Upper lobe of left lung (tissue), 6 donors: ENCODE results near the gene MAP2K6. TPM values are rescaled to one million over a fixed set of nuclear protein-coding genes. Genes with fewer than 3 reads are reported as not detected.

ENCODE experiments used
- ATAC-seq, 2 donors: fragments of 200-7000 bp; cut with Tn5 transposase; one replicate each; pipeline ENCODE4 v1.9.1; 2022; ENCODE audit warnings: mild to moderate bottlenecking in 2 of 2, moderate library complexity in 2 of 2; ENCODE audit not compliant: low FRiP score in 2 of 2
- DNase-seq, 2 donors: peaks; one replicate each; pipeline ENCODE4 v3.0.0-alpha.2; 2019 to 2020
- H3K27ac ChIP-seq, 4 donors: fragments of 200-600 bp; sonication (generic); one replicate each; pipeline ENCODE4 v1.5.1; 2016 to 2019
- H3K27me3 ChIP-seq, 4 donors: fragments of 200-600 bp; sonication (generic); one replicate each; pipeline ENCODE4 v1.5.1; 2017 to 2019
- H3K36me3 ChIP-seq, 4 donors: fragments of 200-600 bp; sonication (generic); one replicate each; pipeline ENCODE4 v1.5.1; 2016 to 2019
- H3K4me1 ChIP-seq, 4 donors: fragments of 200-600 bp; sonication (generic); one replicate each; pipeline ENCODE4 v1.5.1; 2018 to 2019
- H3K4me3 ChIP-seq, 4 donors: fragments of 200-600 bp; sonication (generic); one replicate each; pipeline ENCODE4 v1.5.1; 2017 to 2019; ENCODE audit warnings: mild to moderate bottlenecking in 2 of 4, moderate library complexity in 1 of 4
- H3K9me3 ChIP-seq, 4 donors: fragments of 200-600 bp; sonication (generic); one replicate each; pipeline ENCODE4 v1.5.1; 2018 to 2019
- CTCF ChIP-seq, 6 experiments: fragments of 450-650 bp in 4 of 6; fragments of 200-600 bp in 2 of 6; sonication (generic) in 2 of 6; IDR thresholded peaks; one replicate each; pipeline ENCODE4 v1.5.1; 2016 to 2019; ENCODE audit warnings: antibody characterized with exemption in 6 of 6
- EP300 ChIP-seq, 4 donors: sonication (generic); formaldehyde crosslinking; IDR thresholded peaks; one replicate each; pipeline ENCODE4 v1.5.1; 2017; ENCODE audit warnings: antibody characterized with exemption in 4 of 4, control low read depth in 2 of 4
- POLR2A ChIP-seq, 4 donors: fragments of 450-650 bp; IDR thresholded peaks; one replicate each; pipeline ENCODE4 v1.5.1; 2016 to 2017; ENCODE audit warnings: antibody characterized with exemption in 4 of 4, mild to moderate bottlenecking in 2 of 4
- POLR2AphosphoS5 ChIP-seq, 2 donors: sonication (generic); formaldehyde crosslinking; IDR thresholded peaks; one replicate each; pipeline ENCODE4 v1.5.1; 2017; ENCODE audit warnings: antibody characterized with exemption in 2 of 2
- WGBS, 2 donors: methylation state at CpG; one replicate each; pipeline ENCODE4 v1.1.5; 2017 to 2018; 5-methylcytosine and 5-hydroxymethylcytosine counted together
- total RNA-seq, 6 donors: library from RNA; depleted of rRNA in 4 of 6; stranded (reverse); fragments of >200 nt in 4 of 6; gene quantifications; one replicate each; pipeline versions ENCODE4 v1.1.0 to v1.2.1, GENCODE V29; 2016 to 2021
- donor health status: DM: no; HTN: no; CAD: no; lungs with moderate emphysema.
- donor health status: DM: no; HTN: yes; CAD: no; lungs with severe emphysema.

The MAP2K6 gene
- total RNA-seq, 6 donors from 2014 or later: 0.33 to 16.8 (median 5.9) TPM

- no peak for TF ChIP-seq CTCF (IDR thresholded peaks at IDR 0.05)
- no peak for TF ChIP-seq EP300 (IDR thresholded peaks at IDR 0.05)
- H3K36me3 ChIP-seq: no peaks in the 10 kb centered on the region
- H3K27ac ChIP-seq: no peak overlapping the region
- DNase-seq (no peak), ATAC-seq (no peak)
- no peaks in the 10 kb centered on the region for H3K9me3 ChIP-seq
- WGBS, 2 donors: 87% methylated on average over 7 of the region's 7 CpGs
- no peaks in the 10 kb centered on the region for H3K4me1 ChIP-seq
- no peaks in the 10 kb centered on the region for H3K27me3 ChIP-seq
- no peak overlapping the region for H3K4me3 ChIP-seq
These were observed 25.6 kb upstream of the MAP2K6 start for GRCh38 chr17:69388822-69389442.

- DNase-seq: no peak
- Histone ChIP-seq H3K4me3 (no peak overlapping the region), H3K4me1 (no peaks in the 10 kb centered on the region), H3K9me3 (no peaks in the 10 kb centered on the region), H3K27me3 (no peaks in the 10 kb centered on the region), H3K36me3 (no peaks in the 10 kb centered on the region), H3K27ac (no peak overlapping the region)
- no peak for ATAC-seq
- TF ChIP-seq POLR2A (IDR thresholded peaks at IDR 0.05) (no peak), POLR2AphosphoS5 (IDR thresholded peaks at IDR 0.05) (no peak), CTCF (IDR thresholded peaks at IDR 0.05) (no peak), EP300 (IDR thresholded peaks at IDR 0.05) (no peak)
- WGBS, 2 donors: 68 to 72% methylated on average over 15 of the region's 15 CpGs
These were observed 23.5 kb upstream of the MAP2K6 start for GRCh38 chr17:69390795-69391501.

GRCh38 chr17:69401251-69401650 lies 13.2 kb upstream of the MAP2K6 start:
- H3K9me3 ChIP-seq: no peaks in the 10 kb centered on the region
- no peaks in the 10 kb centered on the region for H3K4me1 ChIP-seq
- TF ChIP-seq CTCF (IDR thresholded peaks at IDR 0.05): no peak
- no peak for TF ChIP-seq EP300 (IDR thresholded peaks at IDR 0.05)
- TF ChIP-seq POLR2AphosphoS5 (IDR thresholded peaks at IDR 0.05): no peak
- no peak for TF ChIP-seq POLR2A (IDR thresholded peaks at IDR 0.05)
- 53 to 59% methylated on average over 3 of the region's 3 CpGs for WGBS, 2 donors
- DNase-seq: no peak
- H3K36me3 ChIP-seq: no peaks in the 10 kb centered on the region
- no peak for ATAC-seq
- no peaks in the 10 kb centered on the region for H3K27me3 ChIP-seq
- no peak overlapping the region for H3K4me3 ChIP-seq
- H3K27ac ChIP-seq: no peak overlapping the region

- DNase-seq (no peak), ATAC-seq (no peak)
- H3K4me1 ChIP-seq: no peaks in the 10 kb centered on the region
- 81 to 85% methylated on average over 7 of the region's 7 CpGs for WGBS, 2 donors
- no peaks in the 10 kb centered on the region for H3K36me3 ChIP-seq
- H3K27me3 ChIP-seq: no peaks in the 10 kb centered on the region
- no peaks in the 10 kb centered on the region for H3K9me3 ChIP-seq
- H3K4me3 ChIP-seq: no peak overlapping the region
- TF ChIP-seq POLR2AphosphoS5 (IDR thresholded peaks at IDR 0.05): no peak
- TF ChIP-seq CTCF (IDR thresholded peaks at IDR 0.05): no peak
- TF ChIP-seq EP300 (IDR thresholded peaks at IDR 0.05): no peak
- no peak for TF ChIP-seq POLR2A (IDR thresholded peaks at IDR 0.05)
- H3K27ac ChIP-seq: no peak overlapping the region
These were observed 12.4 kb upstream of the MAP2K6 start for GRCh38 chr17:69402052-69402451.

- Histone ChIP-seq H3K4me1 (no peaks in the 10 kb centered on the region), H3K27me3 (no peaks in the 10 kb centered on the region), H3K36me3 (no peaks in the 10 kb centered on the region), H3K4me3 (no peak overlapping the region), H3K27ac (no peak overlapping the region), H3K9me3 (no peaks in the 10 kb centered on the region)
- ATAC-seq (no peak), DNase-seq (no peak)
- WGBS, 2 donors: 76 to 82% methylated on average over 5 of the region's 5 CpGs
- TF ChIP-seq POLR2A (IDR thresholded peaks at IDR 0.05): no peak
- no peak for TF ChIP-seq CTCF (IDR thresholded peaks at IDR 0.05)
- no peak for TF ChIP-seq EP300 (IDR thresholded peaks at IDR 0.05)
- no peak for TF ChIP-seq POLR2AphosphoS5 (IDR thresholded peaks at IDR 0.05)
These were observed 10.1 kb upstream of the MAP2K6 start for GRCh38 chr17:69404399-69404798.
